Lower lobe of right lung (tissue), 2 donors: ENCODE results near the gene MTMR3. TPM values are rescaled to one million over a fixed set of nuclear protein-coding genes. Genes with fewer than 3 reads are reported as not detected.

ENCODE experiments used
- ATAC-seq, 2 donors: fragments of 200-7000 bp; cut with Tn5 transposase; one replicate each; pipeline ENCODE4 v1.9.1; 2020 to 2022; ENCODE audit warnings: mild to moderate bottlenecking in 2 of 2, moderate library complexity in 2 of 2
- DNase-seq: peaks from one replicate; pipeline ENCODE4 v3.0.0-alpha.2; 2020
- H3K27ac ChIP-seq: fragments of 200-600 bp; one replicate; pipeline ENCODE4 v1.8.0; 2022
- H3K27me3 ChIP-seq: fragments of 200-600 bp; one replicate; pipeline ENCODE4 v1.8.0; 2022; ENCODE audit warnings: low read depth
- H3K36me3 ChIP-seq: fragments of 200-600 bp; one replicate; pipeline ENCODE4 v1.8.0; 2022; ENCODE audit warnings: mild to moderate bottlenecking
- H3K4me1 ChIP-seq: fragments of 200-600 bp; one replicate; pipeline ENCODE4 v1.8.0; 2022
- H3K4me3 ChIP-seq: fragments of 200-600 bp; one replicate; pipeline ENCODE4 v1.8.0; 2022; ENCODE audit warnings: mild to moderate bottlenecking
- H3K9me3 ChIP-seq: fragments of 200-600 bp; one replicate; pipeline ENCODE4 v1.8.0; 2022
- intact Hi-C: fragments of 100-400 bp; cut with DNase I; formaldehyde crosslinking; loops from one replicate; pipeline ENCODE4 v1.11.0; 2022
- total RNA-seq: library from RNA; stranded (reverse); fragmentation: NEBNext Ultra II Directional; extraction: Animal tissue kit (Norgen Biotek cat#: 25700); gene quantifications from one replicate; pipeline ENCODE4 v1.2.1, GENCODE V29; 2021
- TF ChIP-seq, protein P1 (sequence below): fragments of 200-600 bp; IDR thresholded peaks from one replicate; pipeline ENCODE4 v1.8.0; 2022; ENCODE audit warnings: antibody characterized with exemption, mild to moderate bottlenecking
- donor health status: DM: no; HTN: yes; CAD: no; lungs with severe emphysema.

Gene MTMR3
- total RNA-seq, 1 donor from 2014 or later: 58.9 TPM

DNA sequence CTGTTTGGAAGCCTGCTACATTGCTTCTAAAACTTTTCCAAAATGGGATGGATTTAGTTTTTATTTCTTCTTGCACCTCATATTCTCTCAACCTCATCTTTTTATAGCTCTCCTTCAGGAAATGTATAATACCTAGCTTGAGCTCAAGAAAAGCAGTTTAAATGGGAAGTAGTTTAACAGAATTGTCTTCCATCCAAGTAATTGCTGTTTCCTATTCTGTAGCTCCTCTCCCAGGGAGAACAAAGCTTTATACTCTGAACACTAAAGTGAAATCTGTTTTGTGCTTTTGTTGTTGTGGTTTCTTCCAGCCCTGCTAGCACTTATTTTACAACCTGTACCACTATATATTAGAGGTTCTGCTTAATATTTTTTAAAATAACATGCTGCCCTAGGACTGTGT is 114.1 kb downstream of the MTMR3 start:
- intact Hi-C loops: no loop called here
- Histone ChIP-seq H3K27ac (no peak overlapping the region), H3K27me3 (no peaks in the 10 kb centered on the region), H3K4me3 (no peak overlapping the region), H3K4me1 (peaks cover 17% of the 10 kb centered on the region), H3K36me3 (peaks cover 48% of the 10 kb centered on the region), H3K9me3 (no peaks in the 10 kb centered on the region)
- TF ChIP-seq, protein P1, sequence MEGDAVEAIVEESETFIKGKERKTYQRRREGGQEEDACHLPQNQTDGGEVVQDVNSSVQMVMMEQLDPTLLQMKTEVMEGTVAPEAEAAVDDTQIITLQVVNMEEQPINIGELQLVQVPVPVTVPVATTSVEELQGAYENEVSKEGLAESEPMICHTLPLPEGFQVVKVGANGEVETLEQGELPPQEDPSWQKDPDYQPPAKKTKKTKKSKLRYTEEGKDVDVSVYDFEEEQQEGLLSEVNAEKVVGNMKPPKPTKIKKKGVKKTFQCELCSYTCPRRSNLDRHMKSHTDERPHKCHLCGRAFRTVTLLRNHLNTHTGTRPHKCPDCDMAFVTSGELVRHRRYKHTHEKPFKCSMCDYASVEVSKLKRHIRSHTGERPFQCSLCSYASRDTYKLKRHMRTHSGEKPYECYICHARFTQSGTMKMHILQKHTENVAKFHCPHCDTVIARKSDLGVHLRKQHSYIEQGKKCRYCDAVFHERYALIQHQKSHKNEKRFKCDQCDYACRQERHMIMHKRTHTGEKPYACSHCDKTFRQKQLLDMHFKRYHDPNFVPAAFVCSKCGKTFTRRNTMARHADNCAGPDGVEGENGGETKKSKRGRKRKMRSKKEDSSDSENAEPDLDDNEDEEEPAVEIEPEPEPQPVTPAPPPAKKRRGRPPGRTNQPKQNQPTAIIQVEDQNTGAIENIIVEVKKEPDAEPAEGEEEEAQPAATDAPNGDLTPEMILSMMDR: no peak
- no peak for ATAC-seq
- DNase-seq: no peak

DNA sequence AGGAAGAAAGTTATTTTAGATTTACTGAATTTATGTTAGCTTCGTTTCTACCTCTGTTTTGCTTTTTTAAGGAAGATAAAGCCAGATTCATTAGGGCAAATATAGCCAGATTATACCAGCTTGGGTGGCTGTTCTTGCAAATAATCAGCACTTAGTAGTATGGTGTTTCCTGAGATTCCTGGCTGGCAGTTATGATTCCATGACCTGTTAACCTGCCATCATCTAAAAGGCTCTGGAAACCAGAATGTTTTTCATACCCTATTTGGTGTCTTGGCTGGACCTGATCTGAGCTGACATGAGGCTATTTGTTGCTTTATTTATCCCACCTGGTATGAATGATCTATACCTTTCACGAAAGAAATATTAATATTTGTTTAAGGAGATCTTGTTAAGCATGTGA is 114.5 kb downstream of the MTMR3 start:
- Histone ChIP-seq H3K4me3 (no peak overlapping the region), H3K4me1 (peaks cover 17% of the 10 kb centered on the region), H3K27me3 (no peaks in the 10 kb centered on the region), H3K36me3 (peaks cover 48% of the 10 kb centered on the region), H3K9me3 (no peaks in the 10 kb centered on the region), H3K27ac (no peak overlapping the region)
- intact Hi-C loops: no loop called here
- TF ChIP-seq, protein P1: no peak
- ATAC-seq: no peak
- DNase-seq: no peak

DNA sequence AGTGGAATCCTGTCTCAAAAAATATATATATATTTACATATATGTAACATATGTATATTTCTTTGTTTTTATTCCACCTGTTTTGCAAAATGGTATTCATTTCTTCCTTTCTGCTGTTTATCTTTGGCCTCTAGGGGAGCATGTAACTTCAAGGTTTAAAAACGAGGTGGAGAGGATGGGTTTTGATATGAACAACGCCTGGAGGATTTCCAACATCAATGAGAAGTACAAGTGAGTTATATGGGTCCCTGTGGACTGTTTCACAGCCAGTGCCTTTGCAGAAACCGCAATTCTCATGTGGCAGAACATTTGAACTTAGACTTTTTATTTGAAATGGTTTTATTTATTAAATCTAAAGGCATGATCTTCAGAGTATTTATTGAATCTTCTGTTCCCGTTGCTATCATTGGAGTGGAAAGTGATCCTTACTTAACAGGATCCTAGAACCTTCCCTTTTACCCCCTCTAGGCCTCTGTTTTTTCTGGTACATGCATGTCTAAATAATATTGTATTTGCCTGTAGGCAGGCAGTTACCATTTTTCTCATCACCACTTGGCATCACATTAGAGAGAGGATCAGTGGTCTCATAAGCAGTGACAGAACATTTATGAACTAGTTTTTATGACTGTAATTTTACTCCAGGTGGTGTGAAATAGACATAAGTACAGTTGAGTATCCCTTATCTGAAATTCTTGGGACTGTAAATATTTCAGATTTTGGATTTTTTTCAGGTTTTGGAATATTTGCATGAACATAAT is 115.8 kb downstream of the MTMR3 start:
- no peaks in the 10 kb centered on the region for H3K27me3 ChIP-seq
- DNase-seq: no peak
- H3K4me1 ChIP-seq: peaks cover 17% of the 10 kb centered on the region
- H3K36me3 ChIP-seq: peaks cover 53% of the 10 kb centered on the region
- no peaks in the 10 kb centered on the region for H3K9me3 ChIP-seq
- H3K27ac ChIP-seq: no peak overlapping the region
- no peak for ATAC-seq
- intact Hi-C loops: no loop called here
- TF ChIP-seq, protein P1: no peak
- no peak overlapping the region for H3K4me3 ChIP-seq

DNA sequence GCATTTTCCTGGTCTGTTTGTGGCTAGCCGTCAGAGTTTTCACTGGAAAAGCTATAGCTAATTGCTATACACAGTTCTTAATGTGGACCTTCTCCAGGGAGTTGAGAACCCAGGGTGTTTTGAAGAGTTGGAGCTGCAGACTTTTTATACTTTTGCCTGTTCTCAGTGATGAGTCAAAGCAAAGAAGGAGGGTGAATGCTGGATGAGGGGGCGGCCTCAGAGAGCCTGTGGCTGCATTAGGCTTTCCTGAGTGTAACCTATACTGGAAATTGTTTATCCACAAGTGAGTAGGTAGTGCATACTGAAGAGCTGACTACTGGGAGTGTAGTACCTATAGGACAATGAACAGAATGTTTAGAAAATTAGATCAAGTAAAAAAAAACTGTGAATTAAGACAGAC is 117.6 kb downstream of the MTMR3 start:
- TF ChIP-seq, protein P1: no peak
- H3K4me3 ChIP-seq: no peak overlapping the region
- ATAC-seq (no peak), DNase-seq (no peak)
- no peaks in the 10 kb centered on the region for H3K27me3 ChIP-seq
- H3K4me1 ChIP-seq: peaks cover 13% of the 10 kb centered on the region
- no peaks in the 10 kb centered on the region for H3K9me3 ChIP-seq
- peaks cover 64% of the 10 kb centered on the region for H3K36me3 ChIP-seq
- no peak overlapping the region for H3K27ac ChIP-seq
- intact Hi-C loops: no loop called here

DNA sequence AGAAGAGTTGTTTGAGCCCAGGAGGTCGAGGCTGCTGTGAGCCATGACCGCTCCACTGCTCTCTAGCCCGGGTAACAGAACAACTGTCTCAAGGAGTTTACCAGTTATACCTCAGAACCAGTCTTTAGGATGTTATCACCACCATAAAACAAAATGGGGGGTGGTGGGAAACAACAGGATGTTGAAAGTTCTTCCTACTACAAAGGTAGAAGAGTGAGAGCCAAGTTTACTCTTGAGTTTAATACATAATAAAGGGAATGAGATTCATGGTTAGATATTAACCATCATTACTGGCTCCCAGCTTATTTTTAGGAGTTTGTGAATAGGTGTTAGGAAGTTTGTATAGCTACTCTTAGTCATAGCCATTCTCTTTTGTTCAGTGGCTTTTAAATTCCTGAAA is 118.5 kb downstream of the MTMR3 start:
- Histone ChIP-seq H3K27me3 (no peaks in the 10 kb centered on the region), H3K27ac (no peak overlapping the region), H3K36me3 (peaks cover 73% of the 10 kb centered on the region), H3K4me3 (no peak overlapping the region), H3K4me1 (peaks cover 13% of the 10 kb centered on the region), H3K9me3 (no peaks in the 10 kb centered on the region)
- TF ChIP-seq, protein P1: no peak
- DNase-seq (no peak), ATAC-seq (no peak)
- intact Hi-C loops: no loop called here
